Astrocyte (in vitro differentiated cells and primary cell): ENCODE data around the gene ZER1.

Source experiments
- CTCF ChIP-seq: IDR thresholded peaks from 2 replicates; pipeline ENCODE4 v1.5.1; 2011; ENCODE audit warnings: low read depth, mild to moderate bottlenecking, inconsistent platforms, low read length, moderate library complexity; ENCODE audit not compliant: insufficient read depth
- EZH2 ChIP-seq: IDR thresholded peaks from 2 replicates; pipeline ENCODE4 v1.6.1; 2012; ENCODE audit warnings: mild to moderate bottlenecking, low read length, inconsistent platforms; ENCODE audit not compliant: insufficient read depth

GRCh38 chr9:128714586-128715435, 56.9 kb downstream of the ZER1 start:
- no peak for TF ChIP-seq CTCF
- no peak for TF ChIP-seq EZH2
